B cell (primary cell): ENCODE measurements around the gene GPR180. TPM values are rescaled to one million over a fixed set of nuclear protein-coding genes. Genes with fewer than 3 reads are reported as not detected.
A peak's percentile ranks its signal among the peaks of the same experiment; 100 is the strongest.

Source experiments
- ATAC-seq: fragments of 200-7000 bp; cut with Tn5 transposase; one replicate; pipeline ENCODE4 v1.10.0; 2021; ENCODE audit warnings: low read depth, mild to moderate bottlenecking, moderate number of reproducible peaks, moderate library complexity
- CTCF ChIA-PET: fragments of 350-600 bp; sonication (Branson Sonifier 250); formaldehyde crosslinking; loops from one replicate; lab custom pipeline; 2021; ENCODE audit warnings: antibody characterized with exemption, inconsistent platforms; lab: Charles Lee
- POLR2A ChIA-PET: fragments of 350-600 bp; sonication (Branson Sonifier 250); formaldehyde crosslinking; loops from one replicate; lab custom pipeline; 2021; ENCODE audit warnings: antibody characterized with exemption; lab: Charles Lee
- DNase-seq: peaks from one replicate; pipeline ENCODE4 v3.0.0; 2013
- H2AFZ ChIP-seq: 2 replicates; pipeline ENCODE4 v1.6.1; 2012; ENCODE audit warnings: mild to moderate bottlenecking, low read depth, low read length; ENCODE audit not compliant: insufficient read depth, poor library complexity, severe bottlenecking
- H3K27ac ChIP-seq, 2 donors: 1 replicate in 1 of 2; 2 replicates in 1 of 2; pipeline ENCODE4 v1.5.1; 2012 to 2013; ENCODE audit warnings: low read length in 2 of 2, mild to moderate bottlenecking in 2 of 2, moderate library complexity in 1 of 2
- H3K27me3 ChIP-seq, 4 experiments: fragments of 200-600 bp in 1 of 4; sonication (generic) in 1 of 4; replicated peaks in 1 of 4; 1 replicate in 2 of 4; 2 replicates in 2 of 4; pipeline versions ENCODE4 v1.6.1 to v1.7.0; 2013 to 2016; ENCODE audit warnings: low read length in 3 of 4, mild to moderate bottlenecking in 2 of 4, mixed read lengths in 1 of 4, moderate library complexity in 1 of 4; ENCODE audit not compliant: insufficient read depth in 4 of 4, control insufficient read depth in 3 of 4; ENCODE audit errors: control extremely low read depth in 1 of 4
- H3K36me3 ChIP-seq, 2 experiments: replicated peaks in 1 of 2; 1 replicate in 1 of 2; 2 replicates in 1 of 2; pipeline versions ENCODE4 v1.6.1 to v1.7.1; 2013; ENCODE audit warnings: low read length in 1 of 2; ENCODE audit not compliant: insufficient read depth in 2 of 2, control insufficient read depth in 1 of 2; ENCODE audit errors: control extremely low read depth in 1 of 2, extremely low read depth in 1 of 2
- H3K4me1 ChIP-seq, 2 donors: fragments of 200-600 bp in 1 of 2; sonication (generic) in 1 of 2; 1 replicate in 1 of 2; 2 replicates in 1 of 2; pipeline versions ENCODE4 v1.5.1 to v1.6.1; 2013 to 2017; ENCODE audit warnings: low read length in 2 of 2; ENCODE audit not compliant: control insufficient read depth in 2 of 2, insufficient read depth in 2 of 2
- H3K4me2 ChIP-seq: replicated peaks from 2 replicates; pipeline ENCODE3; 2012; ENCODE audit warnings: mild to moderate bottlenecking, low read depth, low read length; ENCODE audit not compliant: poor library complexity, severe bottlenecking
- H3K4me3 ChIP-seq, 5 experiments: fragments of 200-600 bp in 1 of 5; sonication (generic) in 1 of 5; 1 replicate in 3 of 5; 2 replicates in 2 of 5; pipeline versions ENCODE4 v1.5.1 to v1.7.0; 2011 to 2016; ENCODE audit warnings: low read length in 4 of 5, mild to moderate bottlenecking in 4 of 5, low read depth in 2 of 5, control low read depth in 1 of 5, moderate library complexity in 1 of 5; ENCODE audit not compliant: insufficient read depth in 1 of 5; ENCODE audit errors: control extremely low read depth in 1 of 5, extremely low read depth in 1 of 5
- H3K79me2 ChIP-seq: fragments of 200-600 bp; sonication (generic); one replicate; pipeline ENCODE4 v1.6.0; 2016; ENCODE audit warnings: low read length; ENCODE audit not compliant: control insufficient read depth, insufficient read depth
- H3K9ac ChIP-seq: fragments of 200-600 bp; sonication (generic); 2 replicates; pipeline ENCODE4 v1.6.1; 2017; ENCODE audit warnings: mild to moderate bottlenecking, low read length, moderate library complexity
- H3K9me3 ChIP-seq, 3 donors: one replicate each; pipeline versions ENCODE4 v1.6.1 to v1.7.1; 2013; ENCODE audit warnings: low read length in 2 of 3; ENCODE audit not compliant: control insufficient read depth in 2 of 3, insufficient read depth in 1 of 3; ENCODE audit errors: control extremely low read depth in 1 of 3
- H4K20me1 ChIP-seq: 2 replicates; pipeline ENCODE4 v1.6.0; 2012; ENCODE audit warnings: mild to moderate bottlenecking, low read length; ENCODE audit not compliant: insufficient read depth, control insufficient read depth, poor library complexity, severe bottlenecking
- H3K27ac Mint-ChIP-seq: one replicate; pipeline ENCODE4 v1.8.0; 2021; ENCODE audit warnings: mixed read lengths
- H3K27me3 Mint-ChIP-seq: one replicate; pipeline ENCODE4 v1.8.0; 2021; ENCODE audit warnings: mixed read lengths
- H3K4me1 Mint-ChIP-seq: one replicate; pipeline ENCODE4 v1.8.0; 2021; ENCODE audit warnings: mixed read lengths
- H3K4me3 Mint-ChIP-seq: one replicate; pipeline ENCODE4 v1.8.0; 2021; ENCODE audit warnings: mixed read lengths
- H3K9me3 Mint-ChIP-seq: one replicate; pipeline ENCODE4 v1.8.0; 2022; ENCODE audit warnings: mixed read lengths; ENCODE audit not compliant: insufficient read depth
- EZH2 ChIP-seq: IDR thresholded peaks from 2 replicates; pipeline ENCODE4 v1.6.1; 2012; ENCODE audit warnings: borderline replicate concordance, low read depth, mild to moderate bottlenecking, moderate library complexity, low read length; ENCODE audit not compliant: insufficient read depth, poor library complexity, severe bottlenecking
- WGBS: methylation state at CpG from one replicate; pipeline ENCODE4 v1.1.5; 2013; ENCODE audit warnings: missing lambda C conversion rate; ENCODE audit not compliant: insufficient coverage; 5-methylcytosine and 5-hydroxymethylcytosine counted together
- intact Hi-C: fragments of 100-400 bp; cut with micrococcal nuclease; formaldehyde crosslinking; loops from one replicate; pipeline ENCODE4 v1.10.0; 2022
- polyA plus RNA-seq: library from polyadenylated mRNA; depleted of rRNA; stranded (reverse); fragments of >200 nt; gene quantifications from 2 replicates; pipeline ENCODE4 v1.2.3, GENCODE V29; 2012
- total RNA-seq, 2 donors: library from RNA; stranded (reverse); fragments of 120-200 nt in 1 of 2; gene quantifications; 1 replicate in 1 of 2; 2 replicates in 1 of 2; pipeline versions ENCODE4 v1.2.3 to v1.2.4, GENCODE V29; 2013 to 2022
- TF ChIP-seq, protein P1 (sequence below): fragments of 200-600 bp; IDR thresholded peaks from one replicate; pipeline ENCODE4 v1.8.0; 2022; ENCODE audit warnings: antibody characterized with exemption, mild to moderate bottlenecking

The GPR180 gene
- total and polyA plus RNA-seq, 2 donors (not counting 1 experiment from before 2014, with no cell fraction given) = 1.2 to 4.7 TPM

DNA sequence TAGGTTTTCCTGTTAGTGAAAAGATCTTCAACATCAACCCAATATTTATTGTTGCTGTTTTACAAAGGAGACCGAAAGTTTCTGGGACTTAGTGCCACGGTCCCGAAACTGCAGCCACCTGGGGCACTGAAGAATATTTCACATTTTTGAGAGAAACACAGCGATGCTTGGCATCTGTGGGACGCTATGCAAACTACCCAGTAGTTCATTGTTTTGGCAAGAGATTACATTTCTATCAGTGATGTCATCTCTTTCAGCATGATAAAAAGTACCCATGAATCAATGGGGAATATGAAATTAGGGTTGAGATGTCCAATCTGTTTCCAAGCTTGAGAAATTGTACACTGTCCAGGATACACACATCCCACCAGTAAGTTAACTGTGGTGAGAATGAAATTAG, 49.6 kb upstream of the GPR180 start:
- Histone ChIP-seq H3K27ac (no peak overlapping the region), H3K27me3 (no peaks in the 10 kb centered on the region), H3K9me3 (no peaks in the 10 kb centered on the region), H3K4me1 (peaks cover 13 to 23% of the 10 kb centered on the region in 2 donors), H3K4me2 (no peak overlapping the region), H3K79me2 (no peaks in the 10 kb centered on the region), H4K20me1 (no peaks in the 10 kb centered on the region), H3K9ac (no peak overlapping the region), H3K4me3 (no peak overlapping the region), H3K36me3 (no peaks in the 10 kb centered on the region), H2AFZ (no peak overlapping the region)
- DNase-seq (peak; percentile 12), ATAC-seq (no peak)
- intact Hi-C loops = no loop called here
- Mint-ChIP-seq H3K27me3 (peaks cover 4% of the 10 kb centered on the region), H3K4me3 (no peak overlapping the region), H3K27ac (no peak overlapping the region), H3K9me3 (no peaks in the 10 kb centered on the region), H3K4me1 (peaks cover 28% of the 10 kb centered on the region)
- no peak for TF ChIP-seq EZH2
- TF ChIP-seq, protein P1, sequence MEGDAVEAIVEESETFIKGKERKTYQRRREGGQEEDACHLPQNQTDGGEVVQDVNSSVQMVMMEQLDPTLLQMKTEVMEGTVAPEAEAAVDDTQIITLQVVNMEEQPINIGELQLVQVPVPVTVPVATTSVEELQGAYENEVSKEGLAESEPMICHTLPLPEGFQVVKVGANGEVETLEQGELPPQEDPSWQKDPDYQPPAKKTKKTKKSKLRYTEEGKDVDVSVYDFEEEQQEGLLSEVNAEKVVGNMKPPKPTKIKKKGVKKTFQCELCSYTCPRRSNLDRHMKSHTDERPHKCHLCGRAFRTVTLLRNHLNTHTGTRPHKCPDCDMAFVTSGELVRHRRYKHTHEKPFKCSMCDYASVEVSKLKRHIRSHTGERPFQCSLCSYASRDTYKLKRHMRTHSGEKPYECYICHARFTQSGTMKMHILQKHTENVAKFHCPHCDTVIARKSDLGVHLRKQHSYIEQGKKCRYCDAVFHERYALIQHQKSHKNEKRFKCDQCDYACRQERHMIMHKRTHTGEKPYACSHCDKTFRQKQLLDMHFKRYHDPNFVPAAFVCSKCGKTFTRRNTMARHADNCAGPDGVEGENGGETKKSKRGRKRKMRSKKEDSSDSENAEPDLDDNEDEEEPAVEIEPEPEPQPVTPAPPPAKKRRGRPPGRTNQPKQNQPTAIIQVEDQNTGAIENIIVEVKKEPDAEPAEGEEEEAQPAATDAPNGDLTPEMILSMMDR = no peak
- CTCF ChIA-PET = interaction anchor here (0.7 kb wide), 1 partner anchor 93 kb away, joined by 3 read pairs; no protein-coding TSS in a partner anchor
- WGBS = 85% methylated on average over 4 of the region's 5 CpGs
- POLR2A ChIA-PET = no interaction called here

DNA sequence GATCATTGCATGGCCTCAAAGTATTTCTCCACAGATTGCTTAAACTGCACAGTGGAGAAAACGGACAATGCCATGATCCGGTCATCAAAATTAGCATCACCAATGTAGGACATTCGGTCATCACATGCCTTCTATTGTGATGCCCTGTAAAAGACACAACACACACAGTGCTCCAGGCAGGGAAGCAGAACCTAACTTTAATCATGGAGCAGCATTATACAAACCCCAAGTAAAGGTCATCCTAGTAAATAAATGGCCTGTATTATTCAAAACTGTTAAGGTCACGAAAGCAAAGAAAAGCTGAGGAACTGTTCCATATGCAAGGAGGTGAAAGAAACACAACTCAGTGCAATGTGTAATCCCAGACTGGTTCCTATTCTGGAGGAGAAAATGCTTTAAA, 47.9 kb upstream of the GPR180 start:
- DNase-seq (no peak), ATAC-seq (no peak)
- peaks cover 4% of the 10 kb centered on the region for H3K27me3 Mint-ChIP-seq
- no peak overlapping the region for H3K27ac Mint-ChIP-seq
- H3K9me3 ChIP-seq = no peaks in the 10 kb centered on the region
- no peaks in the 10 kb centered on the region for H4K20me1 ChIP-seq
- TF ChIP-seq EZH2 = no peak
- TF ChIP-seq, protein P1 = no peak
- H3K4me3 Mint-ChIP-seq = no peak overlapping the region
- no peak overlapping the region for H3K27ac ChIP-seq
- no peak overlapping the region for H3K4me2 ChIP-seq
- H3K4me3 ChIP-seq = no peak overlapping the region
- no peak overlapping the region for H2AFZ ChIP-seq
- peaks cover 19% of the 10 kb centered on the region for H3K4me1 Mint-ChIP-seq
- no peaks in the 10 kb centered on the region for H3K9me3 Mint-ChIP-seq
- peaks cover 5 to 8% of the 10 kb centered on the region in 2 donors for H3K4me1 ChIP-seq
- no peak overlapping the region for H3K9ac ChIP-seq
- intact Hi-C loops = no loop called here
- H3K79me2 ChIP-seq = no peaks in the 10 kb centered on the region
- ChIA-PET POLR2A (no interaction called here), CTCF (no interaction called here)
- no peaks in the 10 kb centered on the region for H3K27me3 ChIP-seq
- no peaks in the 10 kb centered on the region for H3K36me3 ChIP-seq
- WGBS = 100% methylated on average over 2 of the region's 4 CpGs
